Measurements from ENCODE around the gene ERBB4. TPM values are rescaled to one million over a fixed set of nuclear protein-coding genes. Genes with fewer than 3 reads are reported as not detected.
"Not testable (repeated sequence)": the region's sequence is repeated elsewhere in the genome, so short reads cannot be mapped to it uniquely, and the experiment has no call there.

ERBB4 gene
- total RNA-seq, 5 donors from 2014 or later (not counting 1 experiment from before 2014, with no cell fraction given), result 0.03 to 0.06 TPM; not detected in 3

- H3K36me3 ChIP-seq (ENCODE audit: control insufficient read depth in 2 of 2, extremely low read depth in 1 of 2, insufficient read depth in 1 of 2, low read length in 1 of 2), result no peaks in the 10 kb centered on the region
- no peak overlapping the region for H3K27ac Mint-ChIP-seq
- ChIA-PET POLR2A (no interaction called here), CTCF (interaction anchor here in 1 of 2 donors (0.5 to 0.6 kb wide), 2 partner anchors 42 to 143 kb away, joined by 3 read pairs; no protein-coding TSS in a partner anchor)
- no CpG with 5 or more reads among the region's 3 CpGs for WGBS (ENCODE audit: insufficient coverage)
- H3K27me3 Mint-ChIP-seq, result no peaks in the 10 kb centered on the region
- H3K4me3 ChIP-seq (ENCODE audit: control insufficient read depth in 1 of 2, extremely low read depth in 1 of 2, low read length in 1 of 2), result no peak overlapping the region
- H3K27me3 ChIP-seq (replicated peaks in 1 of 2; ENCODE audit: control insufficient read depth in 2 of 2, extremely low read depth in 1 of 2, insufficient read depth in 2 of 2, low read length in 1 of 2), result no peaks in the 10 kb centered on the region
- no peak for DNase-seq
- H3K36me3 Mint-ChIP-seq, result no peaks in the 10 kb centered on the region
- no peaks in the 10 kb centered on the region for H3K9me3 ChIP-seq
- no peak overlapping the region for H3K27ac ChIP-seq (ENCODE audit: low read length)
- no peak overlapping the region for H3K4me3 Mint-ChIP-seq
- ATAC-seq (replicated peaks in 1 of 4), result no peak
- peaks cover 3 to 6% (median 6%) of the 10 kb centered on the region in 3 donors for H3K9me3 Mint-ChIP-seq
- H3K4me1 Mint-ChIP-seq, result no peaks in the 10 kb centered on the region
- H3K4me1 ChIP-seq (ENCODE audit: control insufficient read depth in 1 of 2, extremely low read depth in 1 of 2, insufficient read depth in 2 of 2, low read length in 2 of 2), result no peaks in the 10 kb centered on the region
Measured at GRCh38 chr2:212112401-212112800, 426.2 kb downstream of the ERBB4 start.

GRCh38 chr2:212109792-212110680 lies 428.6 kb downstream of the ERBB4 start:
- Histone ChIP-seq H3K27me3 (replicated peaks in 1 of 2; ENCODE audit: control insufficient read depth in 2 of 2, extremely low read depth in 1 of 2, insufficient read depth in 2 of 2, low read length in 1 of 2) (no peaks in the 10 kb centered on the region), H3K4me3 (ENCODE audit: control insufficient read depth in 1 of 2, extremely low read depth in 1 of 2, low read length in 1 of 2) (no peak overlapping the region), H3K9me3 (no peaks in the 10 kb centered on the region), H3K4me1 (ENCODE audit: control insufficient read depth in 1 of 2, extremely low read depth in 1 of 2, insufficient read depth in 2 of 2, low read length in 2 of 2) (no peaks in the 10 kb centered on the region), H3K27ac (ENCODE audit: low read length) (no peak overlapping the region), H3K36me3 (ENCODE audit: control insufficient read depth in 2 of 2, extremely low read depth in 1 of 2, insufficient read depth in 1 of 2, low read length in 1 of 2) (no peaks in the 10 kb centered on the region)
- Mint-ChIP-seq H3K4me1 (no peaks in the 10 kb centered on the region), H3K36me3 (no peaks in the 10 kb centered on the region), H3K4me3 (no peak overlapping the region), H3K27me3 (no peaks in the 10 kb centered on the region), H3K27ac (no peak overlapping the region), H3K9me3 (peaks cover 6 to 16% (median 14%) of the 10 kb centered on the region in 3 donors)
- WGBS (ENCODE audit: insufficient coverage), result 29% methylated on average over 1 of the region's 7 CpGs
- ATAC-seq (replicated peaks in 1 of 4), result no peak
- ChIA-PET POLR2A (no interaction called here), CTCF (interaction anchor here in 1 of 2 donors (0.7 kb wide), 1 partner anchor 15 kb away, joined by 3 read pairs; no protein-coding TSS in a partner anchor)
- DNase-seq, result no peak

GRCh38 chr2:212109217-212109616 lies 429.4 kb downstream of the ERBB4 start:
- ATAC-seq (replicated peaks in 1 of 4), result no peak
- H3K4me3 Mint-ChIP-seq, result no peak overlapping the region
- POLR2A ChIA-PET, result no interaction called here
- H3K36me3 ChIP-seq (ENCODE audit: control insufficient read depth in 2 of 2, extremely low read depth in 1 of 2, insufficient read depth in 1 of 2, low read length in 1 of 2), result no peaks in the 10 kb centered on the region
- H3K4me1 ChIP-seq (ENCODE audit: control insufficient read depth in 1 of 2, extremely low read depth in 1 of 2, insufficient read depth in 2 of 2, low read length in 2 of 2), result no peaks in the 10 kb centered on the region
- no peaks in the 10 kb centered on the region for H3K9me3 ChIP-seq
- no peak overlapping the region for H3K27ac Mint-ChIP-seq
- H3K36me3 Mint-ChIP-seq, result no peaks in the 10 kb centered on the region
- H3K27me3 Mint-ChIP-seq, result no peaks in the 10 kb centered on the region
- CTCF ChIA-PET, result interaction anchor here in 1 of 2 donors (0.7 kb wide), 1 partner anchor 14 kb away, joined by 3 read pairs; no protein-coding TSS in a partner anchor
- H3K4me3 ChIP-seq (ENCODE audit: control insufficient read depth in 1 of 2, extremely low read depth in 1 of 2, low read length in 1 of 2), result no peak overlapping the region
- H3K4me1 Mint-ChIP-seq, result no peaks in the 10 kb centered on the region
- no peaks in the 10 kb centered on the region for H3K27me3 ChIP-seq (replicated peaks in 1 of 2; ENCODE audit: control insufficient read depth in 2 of 2, extremely low read depth in 1 of 2, insufficient read depth in 2 of 2, low read length in 1 of 2)
- H3K9me3 Mint-ChIP-seq, result peaks cover 6 to 16% (median 14%) of the 10 kb centered on the region in 3 donors
- DNase-seq, result no peak
- WGBS (ENCODE audit: insufficient coverage), result no CpG with 5 or more reads among the region's 1 CpG
- H3K27ac ChIP-seq (ENCODE audit: low read length), result no peak overlapping the region

GRCh38 chr2:212107989-212108388 lies 430.6 kb downstream of the ERBB4 start:
- no peaks in the 10 kb centered on the region for H3K27me3 Mint-ChIP-seq
- WGBS (ENCODE audit: insufficient coverage), result no CpG with 5 or more reads among the region's 2 CpGs

GRCh38 chr2:212107014-212107413 lies 431.6 kb downstream of the ERBB4 start:
- WGBS (ENCODE audit: insufficient coverage), result 20% methylated on average over 1 of the region's 2 CpGs
- H3K9me3 ChIP-seq, result no peaks in the 10 kb centered on the region
- no peak for ATAC-seq (replicated peaks in 1 of 4)
- peaks cover 3 to 14% (median 12%) of the 10 kb centered on the region in 3 donors for H3K9me3 Mint-ChIP-seq
- no peak overlapping the region for H3K4me3 ChIP-seq (ENCODE audit: control insufficient read depth in 1 of 2, extremely low read depth in 1 of 2, low read length in 1 of 2)
- POLR2A ChIA-PET, result no interaction called here
- no peak for DNase-seq
- H3K27ac Mint-ChIP-seq, result no peak overlapping the region
- H3K4me1 Mint-ChIP-seq, result no peaks in the 10 kb centered on the region
- H3K27me3 Mint-ChIP-seq, result no peaks in the 10 kb centered on the region
- no peak overlapping the region for H3K4me3 Mint-ChIP-seq
- CTCF ChIA-PET, result no interaction called here
- H3K36me3 Mint-ChIP-seq, result no peaks in the 10 kb centered on the region
- no peaks in the 10 kb centered on the region for H3K27me3 ChIP-seq (replicated peaks in 1 of 2; ENCODE audit: control insufficient read depth in 2 of 2, extremely low read depth in 1 of 2, insufficient read depth in 2 of 2, low read length in 1 of 2)
- H3K36me3 ChIP-seq (ENCODE audit: control insufficient read depth in 2 of 2, extremely low read depth in 1 of 2, insufficient read depth in 1 of 2, low read length in 1 of 2), result no peaks in the 10 kb centered on the region
- H3K4me1 ChIP-seq (ENCODE audit: control insufficient read depth in 1 of 2, extremely low read depth in 1 of 2, insufficient read depth in 2 of 2, low read length in 2 of 2), result no peaks in the 10 kb centered on the region
- H3K27ac ChIP-seq (ENCODE audit: low read length), result no peak overlapping the region

More at GRCh38 chr2:212107989-212108388, 430.6 kb downstream of the ERBB4 start:
- no peaks in the 10 kb centered on the region for H3K4me1 ChIP-seq (ENCODE audit: control insufficient read depth in 1 of 2, extremely low read depth in 1 of 2, insufficient read depth in 2 of 2, low read length in 2 of 2)
- H3K4me1 Mint-ChIP-seq, result no peaks in the 10 kb centered on the region
- POLR2A ChIA-PET, result no interaction called here
- no peaks in the 10 kb centered on the region for H3K36me3 ChIP-seq (ENCODE audit: control insufficient read depth in 2 of 2, extremely low read depth in 1 of 2, insufficient read depth in 1 of 2, low read length in 1 of 2)
- H3K27ac ChIP-seq (ENCODE audit: low read length), result no peak overlapping the region
- no peak overlapping the region for H3K4me3 ChIP-seq (ENCODE audit: control insufficient read depth in 1 of 2, extremely low read depth in 1 of 2, low read length in 1 of 2)
- no peak for DNase-seq
- H3K4me3 Mint-ChIP-seq, result no peak overlapping the region
- H3K36me3 Mint-ChIP-seq, result no peaks in the 10 kb centered on the region
- ATAC-seq (replicated peaks in 1 of 4), result no peak
- no peaks in the 10 kb centered on the region for H3K27me3 ChIP-seq (replicated peaks in 1 of 2; ENCODE audit: control insufficient read depth in 2 of 2, extremely low read depth in 1 of 2, insufficient read depth in 2 of 2, low read length in 1 of 2)
- H3K27ac Mint-ChIP-seq, result no peak overlapping the region
- CTCF ChIA-PET, result no interaction called here
- H3K9me3 Mint-ChIP-seq, result peaks cover 5 to 15% (median 14%) of the 10 kb centered on the region in 3 donors
- H3K9me3 ChIP-seq, result no peaks in the 10 kb centered on the region

GRCh38 chr2:212106536-212106935 lies 432.1 kb downstream of the ERBB4 start:
- H3K27me3 Mint-ChIP-seq; H3K4me1 Mint-ChIP-seq; H3K4me3 ChIP-seq (ENCODE audit: control insufficient read depth in 1 of 2, extremely low read depth in 1 of 2, low read length in 1 of 2); ATAC-seq (replicated peaks in 1 of 4); POLR2A ChIA-PET; DNase-seq; H3K36me3 Mint-ChIP-seq; H3K9me3 ChIP-seq; H3K36me3 ChIP-seq (ENCODE audit: control insufficient read depth in 2 of 2, extremely low read depth in 1 of 2, insufficient read depth in 1 of 2, low read length in 1 of 2); H3K4me3 Mint-ChIP-seq; H3K4me1 ChIP-seq (ENCODE audit: control insufficient read depth in 1 of 2, extremely low read depth in 1 of 2, insufficient read depth in 2 of 2, low read length in 2 of 2); H3K27me3 ChIP-seq (replicated peaks in 1 of 2; ENCODE audit: control insufficient read depth in 2 of 2, extremely low read depth in 1 of 2, insufficient read depth in 2 of 2, low read length in 1 of 2); CTCF ChIA-PET; H3K27ac ChIP-seq (ENCODE audit: low read length); H3K27ac Mint-ChIP-seq: not testable (repeated sequence)
- peaks cover 3 to 14% (median 12%) of the 10 kb centered on the region in 3 donors for H3K9me3 Mint-ChIP-seq

Measured in T-cell (primary cell).